ENCODE measurements around the gene TJAP1. TPM values are rescaled to one million over a fixed set of nuclear protein-coding genes. Genes with fewer than 3 reads are reported as not detected.
"Not testable (repeated sequence)": the region's sequence is repeated elsewhere in the genome, so short reads cannot be mapped to it uniquely, and the experiment has no call there.

TJAP1 gene
- total RNA-seq, 6 experiments from 2014 or later: 9.2 to 16.0 (median 12.9) TPM

- ATAC-seq: no peak
- no peak for DNase-seq
- TF ChIP-seq POLR2A (IDR thresholded peaks at IDR 0.05) (no peak), CTCF (IDR thresholded peaks at IDR 0.05) (no peak)
- no peak overlapping the region for H3K4me3 ChIP-seq
- peaks cover 0 to 4% of the 10 kb centered on the region in 2 donors for H3K27me3 ChIP-seq
- H3K27ac ChIP-seq: no peak overlapping the region
- WGBS (ENCODE audit: insufficient coverage, low coverage, low lambda C conversion rate, missing lambda C conversion rate): 69% methylated on average over 1 of the region's 1 CpG
- intact Hi-C loops (cut with DNase I): no loop called here
- H3K9me3 ChIP-seq: no peaks in the 10 kb centered on the region
- peaks cover 0 to 13% (median 0%) of the 10 kb centered on the region in 4 donors for H3K4me1 ChIP-seq
- no peaks in the 10 kb centered on the region for H3K36me3 ChIP-seq
Observed at GRCh38 chr6:43459535-43459934, 17.8 kb upstream of the TJAP1 start.

- peaks cover 0 to 4% of the 10 kb centered on the region in 2 donors for H3K27me3 ChIP-seq
Observed at GRCh38 chr6:43460032-43460431, 17.3 kb upstream of the TJAP1 start.

DNA sequence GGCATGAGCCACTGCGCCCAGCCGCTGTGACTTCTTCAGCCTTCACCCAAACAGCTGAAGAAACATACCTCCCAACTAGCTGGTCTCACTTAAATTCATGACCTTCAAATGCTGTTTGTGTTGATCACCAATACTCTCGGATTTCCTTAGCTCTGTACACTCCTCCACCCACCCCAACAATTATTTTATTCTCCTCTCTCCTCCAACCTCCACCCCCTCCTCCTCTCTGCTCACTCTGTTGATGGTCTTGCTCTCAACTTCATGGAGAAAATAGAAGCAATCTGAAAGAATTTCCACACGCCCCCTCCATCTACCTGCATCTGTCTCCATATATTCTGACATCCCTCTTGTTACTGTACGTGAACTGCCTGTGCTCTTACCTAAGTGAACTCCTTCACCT is 15.4 kb upstream of the TJAP1 start:
- ATAC-seq (no peak), DNase-seq (no peak)
- WGBS (ENCODE audit: insufficient coverage, low coverage, low lambda C conversion rate, missing lambda C conversion rate): 51% methylated on average over 2 of the region's 5 CpGs
- Histone ChIP-seq H3K4me3 (no peak overlapping the region), H3K27me3 (no peaks in the 10 kb centered on the region), H3K27ac (no peak overlapping the region), H3K4me1 (no peaks in the 10 kb centered on the region), H3K9me3 (no peaks in the 10 kb centered on the region), H3K36me3 (no peaks in the 10 kb centered on the region)
- intact Hi-C loops (cut with DNase I): no loop called here
- TF ChIP-seq CTCF (IDR thresholded peaks at IDR 0.05) (no peak), POLR2A (IDR thresholded peaks at IDR 0.05) (no peak)

More at GRCh38 chr6:43460032-43460431, 17.3 kb upstream of the TJAP1 start:
- ATAC-seq (no peak), DNase-seq (no peak)
- Histone ChIP-seq H3K4me3 (no peak overlapping the region), H3K4me1 (peaks cover 0 to 9% (median 0%) of the 10 kb centered on the region in 4 donors), H3K9me3 (no peaks in the 10 kb centered on the region), H3K27ac (no peak overlapping the region), H3K36me3 (no peaks in the 10 kb centered on the region)
- TF ChIP-seq CTCF (IDR thresholded peaks at IDR 0.05) (no peak), POLR2A (IDR thresholded peaks at IDR 0.05) (no peak)
- 66% methylated on average over 4 of the region's 4 CpGs for WGBS (ENCODE audit: insufficient coverage, low coverage, low lambda C conversion rate, missing lambda C conversion rate)
- intact Hi-C loops (cut with DNase I): no loop called here

DNA sequence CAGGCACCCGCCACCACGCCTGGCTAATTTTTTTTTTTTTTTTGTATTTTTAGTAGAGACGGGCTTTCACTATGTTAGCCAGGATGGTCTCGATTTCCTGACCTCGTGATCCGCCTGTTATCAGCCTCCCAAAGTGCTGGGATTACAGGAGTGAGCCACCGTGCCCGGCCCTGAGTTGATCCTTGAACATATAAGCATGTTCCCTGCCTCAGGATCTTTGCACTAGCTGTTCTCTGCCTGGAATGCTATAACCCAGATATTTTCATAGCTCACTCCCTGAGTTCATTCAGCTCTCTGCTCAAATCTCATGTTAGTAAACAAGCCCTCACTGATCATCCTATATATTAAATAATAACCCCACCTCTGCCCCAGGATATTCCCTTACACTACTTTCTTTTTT is 13.0 kb upstream of the TJAP1 start:
- DNase-seq (no peak), ATAC-seq (no peak)
- Histone ChIP-seq H3K27me3 (no peaks in the 10 kb centered on the region), H3K36me3 (no peaks in the 10 kb centered on the region), H3K9me3 (no peaks in the 10 kb centered on the region), H3K4me1 (no peaks in the 10 kb centered on the region), H3K4me3 (no peak overlapping the region), H3K27ac (no peak overlapping the region)
- intact Hi-C loops (cut with DNase I): no loop called here
- 83% methylated on average over 8 of the region's 8 CpGs for WGBS (ENCODE audit: insufficient coverage, low coverage, low lambda C conversion rate, missing lambda C conversion rate)
- TF ChIP-seq POLR2A (IDR thresholded peaks at IDR 0.05) (no peak), CTCF (IDR thresholded peaks at IDR 0.05) (no peak)

GRCh38 chr6:43465948-43466347 is 11.4 kb upstream of the TJAP1 start:
- no peaks in the 10 kb centered on the region for H3K36me3 ChIP-seq
- H3K4me1 ChIP-seq: no peaks in the 10 kb centered on the region
- DNase-seq (no peak), ATAC-seq (no peak)
- TF ChIP-seq POLR2A (IDR thresholded peaks at IDR 0.05) (no peak), CTCF (IDR thresholded peaks at IDR 0.05) (no peak)
- no peaks in the 10 kb centered on the region for H3K9me3 ChIP-seq
- H3K27me3 ChIP-seq: no peaks in the 10 kb centered on the region
- intact Hi-C loops (cut with DNase I): no loop called here
- WGBS (ENCODE audit: insufficient coverage, low coverage, low lambda C conversion rate, missing lambda C conversion rate): 48% methylated on average over 2 of the region's 2 CpGs
- H3K4me3 ChIP-seq: no peak overlapping the region
- H3K27ac ChIP-seq: no peak overlapping the region

- H3K9me3 ChIP-seq; H3K4me1 ChIP-seq; H3K27ac ChIP-seq; H3K27me3 ChIP-seq; intact Hi-C loops (cut with DNase I); ATAC-seq; H3K36me3 ChIP-seq; DNase-seq; H3K4me3 ChIP-seq: not testable (repeated sequence)
- WGBS (ENCODE audit: insufficient coverage, low coverage, low lambda C conversion rate, missing lambda C conversion rate): 50% methylated on average over 5 of the region's 5 CpGs
Observed at GRCh38 chr6:43467265-43467664, 10.1 kb upstream of the TJAP1 start.
